HG03575 (cell line): Measurements from ENCODE around the gene SERGEF.

ENCODE experiments used
- ATAC-seq: cut with Tn5 transposase; IDR thresholded peaks from one replicate; pipeline ENCODE4 v1.9.1; 2021; ENCODE audit not compliant: unreplicated experiment, insufficient number of reproducible peaks, low FRiP score; ENCODE audit errors: extremely low read depth

Gene SERGEF

DNA sequence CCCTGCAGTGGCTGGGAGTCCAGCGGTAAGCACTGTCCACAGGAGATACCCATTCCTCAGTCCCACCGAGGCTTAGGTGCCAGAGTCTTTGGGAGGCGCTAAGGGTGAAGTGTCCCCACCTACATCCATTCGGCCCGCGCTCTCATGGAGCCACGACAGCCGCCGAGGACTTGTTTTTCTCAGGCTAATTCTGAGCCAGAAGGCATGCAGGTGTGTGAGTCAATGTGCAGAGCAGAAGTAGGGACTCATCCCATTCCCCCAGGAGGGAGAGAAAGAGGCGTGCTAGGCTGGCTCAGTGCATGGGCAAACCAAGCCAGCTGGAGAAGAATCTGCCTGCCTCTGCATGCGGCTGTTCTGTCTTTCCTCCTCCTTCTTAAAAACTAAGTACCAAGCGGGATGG is 231.6 kb downstream of the SERGEF start:
- no peak for ATAC-seq

DNA sequence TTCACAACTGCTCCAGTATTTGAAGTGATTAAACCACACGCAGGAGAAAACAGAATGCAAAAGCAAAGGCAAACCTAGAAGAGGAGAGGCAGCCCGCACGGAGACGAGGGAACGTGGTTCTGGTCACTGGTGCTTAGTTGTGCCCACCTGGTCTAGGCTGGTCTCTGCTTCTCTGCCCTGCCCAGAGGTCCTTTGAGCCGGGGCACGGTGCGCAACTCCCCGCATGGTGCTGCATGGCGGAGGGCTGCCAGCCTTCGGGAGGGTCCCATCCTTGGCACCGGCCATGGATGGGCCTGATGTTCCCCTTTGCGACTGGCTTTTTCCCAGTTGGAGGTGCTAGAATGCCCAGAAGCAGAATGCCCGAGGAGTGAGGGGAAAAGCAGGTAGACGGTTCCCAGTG is 232.2 kb downstream of the SERGEF start:
- no peak for ATAC-seq

DNA sequence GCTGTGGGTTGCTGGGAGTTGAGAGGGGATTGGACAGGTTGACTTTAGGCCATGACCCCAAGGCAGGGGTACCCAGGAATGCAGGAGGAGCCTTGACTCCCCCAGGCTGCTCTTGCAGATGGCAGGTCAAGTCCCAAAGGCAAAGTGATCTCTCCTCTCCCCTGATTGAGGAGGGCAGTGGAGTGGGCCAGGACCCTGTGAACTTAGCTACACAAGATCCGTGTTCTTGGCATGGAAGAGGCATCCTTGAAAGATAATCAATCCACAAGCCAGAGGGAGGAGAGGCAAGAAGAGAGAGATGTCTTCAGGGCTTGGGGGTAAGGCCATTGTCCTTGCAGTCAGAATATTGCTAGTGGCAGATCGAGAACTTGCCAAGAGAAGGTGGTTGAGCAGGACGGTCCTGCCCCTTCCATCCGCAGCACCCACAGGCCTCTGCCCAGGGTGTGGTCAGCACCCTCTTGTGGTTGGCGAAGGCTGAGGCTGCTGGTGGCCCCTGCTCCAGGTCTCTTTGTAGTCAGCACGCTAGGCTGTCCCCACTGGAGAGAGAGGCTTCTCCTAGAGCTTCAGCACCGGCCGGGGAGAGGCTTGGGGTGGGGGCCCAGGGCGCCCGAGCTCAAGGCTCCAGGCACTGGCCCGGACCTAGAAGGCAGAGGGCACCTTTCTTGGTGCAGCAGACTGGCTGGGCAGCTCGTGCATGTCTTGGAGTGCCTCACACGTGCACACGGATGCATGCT is 232.8 kb downstream of the SERGEF start:
- ATAC-seq, result no peak

DNA sequence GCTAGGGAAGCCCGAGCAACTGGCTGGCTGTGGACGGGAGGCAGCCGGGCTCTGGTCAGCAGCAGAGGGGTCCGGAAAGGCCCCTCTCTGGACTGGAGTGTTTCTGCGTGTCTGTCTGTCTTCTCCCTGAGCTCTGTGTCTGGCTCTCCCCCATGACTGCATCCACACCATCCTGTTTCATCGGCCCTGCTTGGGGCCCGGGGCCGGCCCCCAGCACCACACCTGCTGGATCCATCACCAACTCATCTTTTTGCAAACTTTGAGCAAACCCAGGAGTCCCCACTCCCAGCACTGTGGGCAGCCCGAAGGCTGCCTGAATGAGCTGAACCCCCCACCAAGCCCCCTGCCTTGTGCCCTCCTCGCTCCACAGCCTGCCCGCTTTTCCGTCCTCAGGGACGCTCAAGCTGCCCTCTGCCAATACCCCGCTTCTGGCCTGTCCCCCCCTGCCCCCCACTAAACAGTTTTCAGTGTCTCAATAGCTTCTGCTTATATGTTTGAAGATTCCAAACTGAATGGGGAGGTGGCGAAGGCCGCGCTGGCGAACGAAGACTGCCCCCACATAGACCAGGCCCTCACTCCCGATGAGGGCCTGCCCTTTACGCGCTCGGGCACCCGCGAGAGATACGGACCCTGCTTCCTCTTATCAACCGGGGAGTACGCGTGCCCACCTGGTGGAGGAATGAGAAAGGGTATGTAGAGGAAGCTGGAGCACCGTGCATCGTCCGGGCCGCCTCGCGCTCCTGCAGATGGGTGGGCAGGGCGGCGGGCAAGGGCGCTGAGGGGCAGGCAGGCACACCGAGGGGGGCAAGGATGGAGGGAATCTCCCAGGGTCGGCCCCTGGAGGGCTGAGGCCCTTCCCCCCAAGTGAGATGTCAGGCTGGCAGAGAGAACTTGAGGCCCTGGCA is 233.6 kb downstream of the SERGEF start:
- no peak for ATAC-seq

DNA sequence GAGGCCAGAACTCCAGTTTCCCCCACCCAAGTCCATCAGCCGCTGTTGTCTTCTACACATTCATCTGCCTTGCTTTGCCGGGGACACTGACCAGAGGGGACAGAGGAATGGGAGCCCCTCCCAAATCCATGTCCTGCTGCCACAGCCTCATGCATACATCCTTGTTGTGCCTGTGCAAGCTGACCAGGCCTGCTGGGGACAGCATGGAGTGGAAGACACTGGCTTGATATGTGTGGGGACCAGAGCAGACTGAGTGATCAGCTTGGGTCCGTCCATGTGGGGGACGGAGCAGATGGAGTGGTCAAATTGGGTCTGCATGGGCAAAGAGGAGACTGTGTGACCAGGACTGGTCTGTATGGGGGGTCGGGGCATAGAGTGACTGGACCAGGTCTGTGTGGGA is 234.5 kb downstream of the SERGEF start:
- ATAC-seq, result no peak

DNA sequence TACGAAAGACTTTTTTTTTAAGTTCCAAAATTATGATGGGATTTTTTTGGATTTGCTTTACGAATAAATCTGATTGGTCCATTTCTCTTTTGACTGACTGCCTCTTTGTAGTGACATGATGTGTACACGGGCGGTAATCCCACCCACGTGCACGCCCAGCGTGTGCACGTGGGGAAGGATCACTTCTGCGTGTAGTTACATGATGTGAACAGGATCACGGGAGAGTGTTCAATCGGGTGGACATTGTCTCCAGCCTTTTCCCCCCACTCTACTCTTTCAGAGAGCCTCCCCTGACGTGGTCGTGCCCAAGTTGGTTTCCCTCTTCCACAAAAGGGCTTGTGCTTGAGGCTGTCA is 235.1 kb downstream of the SERGEF start:
- no peak for ATAC-seq

DNA sequence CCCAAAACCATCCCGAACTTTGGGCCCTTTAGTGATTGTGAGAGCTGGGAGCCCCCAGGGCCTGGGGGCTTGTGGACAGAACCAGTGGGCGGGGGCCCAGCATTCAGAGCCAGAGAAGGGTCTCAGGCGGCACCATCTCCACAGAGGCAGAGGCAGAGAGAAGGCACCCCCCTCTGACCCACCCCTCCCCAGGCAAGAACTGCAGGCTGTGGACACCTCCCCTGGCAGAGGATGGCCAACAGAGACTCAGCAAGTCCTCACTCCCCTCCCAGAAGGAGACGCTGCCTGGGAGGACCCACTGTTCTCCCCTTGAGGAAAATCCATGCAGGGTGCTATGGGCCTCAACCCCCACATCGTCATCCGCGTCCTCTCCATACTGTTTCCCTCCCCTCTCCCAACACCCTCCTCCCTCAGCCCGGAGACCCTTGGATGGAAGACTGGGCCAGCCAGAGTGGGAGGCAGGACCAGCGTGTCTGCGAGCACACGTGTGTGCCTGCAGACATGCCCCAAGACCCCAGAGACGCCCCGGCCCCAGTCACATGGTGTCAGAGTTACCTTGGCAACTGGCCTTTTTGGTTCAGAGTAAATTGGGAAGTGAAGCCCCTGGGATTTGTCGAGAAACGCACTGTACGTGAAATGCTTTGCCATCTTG is 235.6 kb downstream of the SERGEF start:
- ATAC-seq, result no peak

DNA sequence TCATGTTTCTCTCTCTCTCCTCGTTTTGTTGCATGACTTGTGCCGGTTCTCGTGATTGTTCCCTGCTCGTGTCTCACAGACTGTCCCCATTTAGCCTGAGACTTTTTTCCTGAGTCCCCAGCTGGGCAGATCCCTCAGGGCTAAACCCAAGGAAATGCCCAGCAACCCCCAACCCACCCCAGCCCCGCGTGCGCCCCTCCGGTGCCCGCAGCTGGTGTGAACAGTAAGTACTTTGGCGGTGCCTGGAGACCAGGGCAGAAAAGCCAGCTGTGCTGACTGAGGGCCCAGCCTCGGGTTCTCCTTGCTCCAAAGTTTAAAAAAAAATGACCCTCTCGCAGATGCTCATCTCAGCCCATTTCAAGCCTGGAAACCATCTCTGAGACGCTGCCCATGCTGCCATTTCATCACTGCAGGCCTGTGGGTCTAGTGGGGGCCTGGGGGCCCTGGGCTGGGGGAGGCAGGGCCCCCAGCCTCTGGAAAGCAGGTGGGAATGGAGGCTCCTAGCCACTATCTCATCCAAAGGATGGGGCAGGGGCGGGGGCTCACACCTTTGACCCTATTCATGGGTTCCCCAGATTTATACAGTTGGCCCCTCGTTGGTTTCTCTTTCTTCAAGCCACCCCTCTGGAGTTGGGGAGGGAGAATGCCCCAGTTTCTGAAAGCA is 236.5 kb downstream of the SERGEF start:
- no peak for ATAC-seq

DNA sequence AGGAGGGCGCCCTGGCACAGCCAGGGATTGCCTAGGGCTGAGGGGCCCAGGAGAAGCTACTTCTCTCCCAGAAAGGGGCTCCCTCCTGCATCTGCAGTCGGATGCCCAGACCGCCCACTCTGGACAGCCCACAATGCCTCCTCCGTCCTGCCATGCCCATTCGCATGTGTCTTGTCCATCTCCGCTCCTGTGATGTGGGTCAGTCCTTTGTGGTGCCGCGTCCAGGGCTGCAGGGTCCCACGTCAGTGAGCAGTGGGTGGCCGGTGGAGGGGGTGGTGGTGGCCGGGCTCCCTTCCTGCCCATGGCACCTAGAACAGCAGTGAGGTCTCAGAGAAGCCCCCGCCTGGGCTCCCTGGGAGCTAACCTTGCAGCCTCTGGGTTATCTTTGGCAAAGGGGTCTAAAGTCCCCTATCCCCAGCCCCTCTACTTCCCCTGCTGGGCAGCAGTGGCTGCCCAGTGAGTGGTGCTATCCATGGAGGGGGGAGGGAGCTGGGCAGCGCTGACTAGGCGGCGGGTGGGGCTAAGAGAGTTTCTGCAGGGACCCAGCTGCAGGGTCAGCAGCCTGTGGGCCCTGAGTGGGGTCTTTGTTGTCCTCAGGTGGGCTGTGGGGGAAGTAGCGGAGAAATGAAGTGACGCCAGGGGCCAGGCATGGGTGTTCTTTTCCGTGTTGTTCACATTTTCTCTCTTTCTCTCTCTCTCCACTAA is 237.2 kb downstream of the SERGEF start:
- no peak for ATAC-seq

DNA sequence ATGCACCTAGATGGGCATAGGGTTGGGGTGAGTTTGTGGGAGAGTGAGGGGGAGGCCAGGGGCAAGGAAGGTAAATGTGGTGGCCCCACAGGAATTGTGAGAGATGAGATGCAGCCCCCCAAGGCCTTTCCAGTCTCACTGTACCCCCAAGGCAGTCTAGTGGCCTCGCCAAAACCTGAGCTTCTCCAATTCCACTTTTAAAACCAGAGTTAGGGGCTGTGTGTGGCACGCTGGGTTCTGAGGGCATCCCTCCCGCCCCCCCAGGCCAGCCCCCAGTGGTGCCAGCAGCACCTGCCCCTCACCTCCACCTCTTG is 237.9 kb downstream of the SERGEF start:
- no peak for ATAC-seq

DNA sequence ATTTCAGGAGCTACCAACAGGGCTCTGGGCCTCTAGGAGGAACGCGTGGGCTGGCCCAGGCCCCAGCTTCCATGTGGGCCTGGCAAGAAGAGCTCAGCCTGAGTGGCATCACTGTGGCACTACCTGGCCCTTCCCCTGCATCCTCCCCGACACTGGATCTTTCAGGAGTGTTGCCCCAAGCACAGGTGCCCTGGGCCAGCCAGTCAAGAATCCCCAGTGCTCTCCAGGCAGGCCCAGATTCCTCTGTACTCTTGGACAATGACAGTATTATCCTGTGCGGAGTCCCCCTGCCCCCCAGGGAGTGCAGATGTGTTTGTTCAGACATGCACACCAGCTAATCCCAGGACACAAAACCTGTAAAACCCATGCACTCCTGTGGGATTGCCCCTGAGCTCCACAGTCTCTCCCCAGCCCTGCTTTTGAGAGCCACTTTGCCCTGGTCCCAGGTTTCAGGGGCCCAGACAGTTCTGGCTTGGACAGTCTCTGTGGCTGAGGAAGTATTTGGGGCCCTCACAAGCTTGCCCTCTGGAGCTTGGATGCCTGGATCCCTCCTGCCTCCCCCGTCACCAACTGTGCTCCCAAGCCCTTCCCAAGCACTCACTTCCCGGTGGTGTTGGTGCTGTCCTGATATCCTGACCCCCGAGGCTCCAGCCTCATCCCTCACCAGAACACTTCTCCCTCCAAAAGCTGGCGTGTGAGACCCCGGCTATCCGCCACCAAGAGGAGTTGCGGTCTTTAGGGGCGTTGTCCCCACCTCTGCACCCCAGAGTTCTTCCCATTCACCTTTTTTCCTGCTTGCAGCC is 238.4 kb downstream of the SERGEF start:
- ATAC-seq, result no peak

DNA sequence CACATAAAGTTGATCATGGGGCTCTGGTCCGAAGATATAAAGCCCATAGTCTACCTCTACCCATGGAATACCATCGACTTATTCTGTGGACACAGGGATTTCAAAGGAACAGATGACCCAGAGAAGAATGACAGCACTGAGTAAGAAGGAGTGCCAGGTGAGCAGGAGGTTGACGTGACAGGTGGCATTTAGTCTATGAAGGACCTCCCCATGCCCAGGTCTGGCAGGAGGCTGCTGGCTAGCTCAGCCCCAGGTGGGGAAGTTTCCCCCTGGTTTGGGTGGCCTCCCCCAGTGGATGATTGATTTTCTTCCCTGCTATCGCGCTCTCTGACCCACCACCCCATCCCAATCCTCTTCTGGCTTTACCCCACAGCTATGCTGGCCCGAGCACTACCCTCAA is 239.2 kb downstream of the SERGEF start:
- no peak for ATAC-seq

DNA sequence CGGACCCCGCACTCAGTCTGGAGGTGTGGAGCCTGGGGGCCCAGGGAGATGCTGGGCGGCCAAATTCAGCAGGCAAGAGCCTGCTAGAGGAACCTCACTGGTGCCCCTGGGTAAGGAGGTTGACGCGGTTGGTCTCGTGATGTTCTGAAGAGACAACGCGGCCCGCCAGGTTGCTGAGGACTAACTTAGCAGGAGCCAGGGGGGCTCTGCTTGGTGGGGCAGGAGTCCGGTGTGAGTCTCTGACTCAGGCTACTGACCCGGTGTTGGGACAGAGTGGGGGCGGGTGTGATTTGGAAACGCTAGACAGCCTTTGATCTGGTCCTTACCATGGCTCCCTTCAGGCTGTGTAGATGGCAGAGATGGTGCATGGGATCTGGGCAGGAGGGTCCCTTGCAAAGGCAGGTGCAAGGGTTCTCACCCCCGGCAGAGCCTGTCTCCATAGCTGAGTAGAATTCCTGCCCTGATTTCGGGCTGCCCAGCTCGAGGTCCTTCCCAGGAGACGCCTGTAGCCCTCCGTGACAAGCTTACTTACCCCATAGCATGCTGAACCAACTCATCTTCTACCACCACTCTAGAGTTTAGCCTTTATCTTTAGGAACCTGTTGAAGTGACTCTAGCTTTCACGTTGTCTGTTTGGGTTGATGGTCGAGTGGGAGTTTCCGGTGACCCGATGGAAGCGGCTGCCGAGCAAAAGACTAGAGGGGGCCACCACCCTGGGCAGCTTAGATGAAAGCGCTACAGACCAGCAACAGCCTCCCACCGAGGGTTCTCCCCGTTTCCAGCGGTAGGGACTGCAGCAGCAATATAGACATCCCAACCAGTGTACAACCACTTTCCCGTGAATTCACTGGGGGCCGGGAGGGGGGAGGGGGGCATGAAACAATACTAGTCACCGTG is 239.9 kb downstream of the SERGEF start:
- ATAC-seq, result no peak

DNA sequence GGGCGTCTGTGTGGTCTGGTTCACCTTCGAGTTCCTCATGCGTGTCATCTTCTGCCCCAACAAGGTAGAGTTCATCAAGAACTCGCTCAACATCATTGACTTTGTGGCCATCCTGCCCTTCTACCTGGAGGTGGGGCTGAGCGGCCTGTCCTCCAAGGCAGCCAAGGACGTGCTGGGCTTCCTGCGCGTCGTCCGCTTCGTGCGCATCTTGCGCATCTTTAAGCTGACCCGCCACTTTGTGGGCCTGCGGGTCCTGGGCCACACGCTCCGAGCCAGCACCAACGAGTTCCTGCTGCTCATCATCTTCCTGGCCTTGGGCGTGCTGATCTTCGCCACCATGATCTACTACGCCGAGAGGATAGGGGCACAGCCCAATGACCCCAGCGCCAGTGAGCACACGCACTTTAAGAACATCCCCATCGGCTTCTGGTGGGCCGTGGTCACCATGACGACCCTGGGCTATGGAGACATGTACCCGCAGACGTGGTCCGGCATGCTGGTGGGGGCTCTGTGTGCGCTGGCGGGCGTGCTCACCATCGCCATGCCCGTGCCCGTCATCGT is 240.9 kb downstream of the SERGEF start:
- no peak for ATAC-seq

DNA sequence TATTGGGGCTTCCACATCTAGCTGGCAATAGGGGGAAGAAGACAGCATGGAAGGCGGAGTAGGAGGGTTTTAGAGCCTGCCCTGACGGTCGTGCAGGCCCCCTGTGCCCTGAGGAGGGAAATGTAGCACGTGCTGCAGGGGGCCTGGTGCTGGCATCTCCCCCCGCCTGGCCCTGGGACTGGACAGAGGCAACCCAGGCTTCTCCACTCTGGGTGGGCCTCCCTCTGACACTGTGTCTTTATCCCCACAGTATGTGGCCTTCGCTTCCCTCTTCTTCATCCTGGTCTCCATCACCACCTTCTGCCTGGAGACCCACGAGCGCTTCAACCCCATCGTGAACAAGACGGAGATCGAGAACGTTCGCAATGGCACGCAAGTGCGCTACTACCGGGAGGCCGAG is 241.4 kb downstream of the SERGEF start:
- no peak for ATAC-seq

DNA sequence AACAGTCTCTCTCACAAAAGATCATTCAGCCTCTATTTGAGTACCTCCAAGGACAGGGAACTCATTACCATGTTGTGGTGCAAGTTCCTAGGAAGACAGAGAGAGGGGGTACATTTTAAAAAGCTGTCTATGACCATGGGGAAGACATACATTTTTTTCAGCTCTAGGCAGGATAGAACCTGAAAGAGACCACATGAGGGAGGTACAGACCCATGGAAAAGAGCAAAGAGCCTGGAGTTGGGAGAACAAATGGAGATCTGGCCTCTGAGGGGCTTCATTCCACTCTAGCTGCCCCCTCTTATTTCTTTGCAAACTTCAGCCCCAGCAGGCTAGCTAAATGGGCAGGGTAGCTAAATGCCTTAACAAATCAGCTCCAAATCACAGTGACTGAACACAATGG is 241.9 kb downstream of the SERGEF start:
- no peak for ATAC-seq

DNA sequence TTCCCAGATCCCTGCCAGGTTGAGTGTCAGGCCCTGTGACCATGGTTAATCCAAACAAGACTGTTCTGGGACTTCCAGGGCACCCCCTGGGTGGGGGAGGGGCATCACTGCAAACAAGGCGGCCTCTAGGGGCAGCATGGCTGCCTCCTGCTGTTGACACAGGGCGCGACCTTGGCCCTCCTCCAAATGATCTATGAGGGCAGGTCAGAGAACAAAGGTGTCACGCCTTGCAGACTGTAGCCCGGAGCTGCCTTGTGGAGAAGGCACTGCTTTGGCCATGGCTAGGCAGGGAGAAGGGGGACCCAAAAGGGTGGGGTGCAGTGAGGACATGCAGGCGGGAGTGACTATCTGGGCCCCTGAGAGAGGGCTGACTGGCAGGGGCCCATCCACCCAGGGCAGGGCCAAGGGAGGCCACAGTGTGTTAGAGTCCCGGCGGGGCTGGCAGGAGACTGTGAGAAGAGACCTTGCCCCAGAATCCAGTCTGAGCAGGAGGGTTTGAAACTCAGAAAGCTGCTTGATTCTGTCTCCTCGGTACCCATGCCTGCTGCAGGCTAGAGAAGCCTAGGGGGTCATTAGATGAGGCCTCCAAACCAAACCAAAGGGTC is 242.7 kb downstream of the SERGEF start:
- ATAC-seq, result no peak
